ENCODE measurements around the gene UBXN1. TPM values are rescaled to one million over a fixed set of nuclear protein-coding genes. Genes with fewer than 3 reads are reported as not detected.
A peak's percentile ranks its signal among the peaks of the same experiment; 100 is the strongest.

UBXN1 gene
- total RNA-seq, 2 experiments from 2014 or later = 196 to 222 TPM

GRCh38 chr11:62673196-62673525, 5.7 kb downstream of the UBXN1 start:
- ChIA-PET POLR2A (interaction anchor here (0.7 to 6.4 kb wide), 10 partner anchors 8 to 183 kb away, joined by 3 to 94 read pairs (median 10); partner anchors contain the start of genes B3GAT3, C11orf98, CSKMT and EEF1G), CTCF (interaction anchor here (0.7 to 3.0 kb wide), 4 partner anchors 8 to 114 kb away, joined by 3 to 8 read pairs (median 5); partner anchors contain the start of genes C11orf98, CSKMT and TMEM179B)
- no peak for TF ChIP-seq CTCF (IDR thresholded peaks at IDR 0.05)
- no peaks in the 10 kb centered on the region for H3K9me3 Mint-ChIP-seq
- H3K36me3 Mint-ChIP-seq (ENCODE audit: low read depth) = peaks cover 42% of the 10 kb centered on the region
- DNase-seq = no peak
- intact Hi-C loops (cut with DNase I, micrococcal nuclease) = loop anchor here (5.0 kb wide), 3 partner anchors 34 to 81 kb away; partner anchors contain the start of genes BSCL2 (in 2 of the 2), GNG3 (in 2 of the 2), TUT1 (in 2 of the 2) and B3GAT3 (in 1 of the 2)
- peak overlapping the region; percentile 91 for H3K4me3 Mint-ChIP-seq
- H3K27ac ChIP-seq (ENCODE audit: low read depth in 1 of 2, low read length in 2 of 2) = peak overlapping the region in 1 of 2 donors; percentile 83
- H3K4me1 ChIP-seq (ENCODE audit: insufficient read depth, low read length) = peaks cover 57% of the 10 kb centered on the region
- no peak for ATAC-seq (ENCODE audit: poor library complexity)
- no peak overlapping the region for H3K4me3 ChIP-seq (ENCODE audit: low read length)
- H3K27me3 Mint-ChIP-seq = no peaks in the 10 kb centered on the region
- H3K27ac Mint-ChIP-seq = peak overlapping the region; percentile 87
- H3K4me1 Mint-ChIP-seq (ENCODE audit: low read depth) = peaks cover 59% of the 10 kb centered on the region
- no peaks in the 10 kb centered on the region for H3K27me3 ChIP-seq (ENCODE audit: control insufficient read depth in 1 of 2, insufficient read depth in 2 of 2, low read length in 2 of 2)
- H3K9me3 ChIP-seq (ENCODE audit: control insufficient read depth in 1 of 2, insufficient read depth in 1 of 2, low read length in 2 of 2) = no peaks in the 10 kb centered on the region
- peaks cover 38% of the 10 kb centered on the region for H3K36me3 ChIP-seq (ENCODE audit: insufficient read depth, low read length)

GRCh38 chr11:62671608-62672389, 7.1 kb downstream of the UBXN1 start, which contains the start of the genes LBHD1 and UQCC3:
TSS of gene LBHD1 (minus strand) at chr11:62672267. CDS start at chr11:62670031, 2,236 bp downstream.
TSS of gene UQCC3 (plus strand) at chr11:62671673. CDS start at chr11:62671746, 73 bp downstream.
- intact Hi-C loops (cut with DNase I, micrococcal nuclease) = loop anchor here (1.0 to 5.0 kb wide), 5 partner anchors 19 to 79 kb away; partner anchors contain the start of genes BSCL2 (in 2 of the 2), GNG3 (in 2 of the 2), INTS5 (in 2 of the 2) and TUT1 (in 2 of the 2)
- peaks cover 53% of the 10 kb centered on the region for H3K4me1 Mint-ChIP-seq (ENCODE audit: low read depth)

More at GRCh38 chr11:62671608-62672389, 7.1 kb downstream of the UBXN1 start, which contains the start of the genes LBHD1 and UQCC3:
- Mint-ChIP-seq H3K9me3 (no peaks in the 10 kb centered on the region), H3K36me3 (ENCODE audit: low read depth) (peaks cover 38% of the 10 kb centered on the region), H3K27ac (peak within 1 kb of the TSS; percentile 87), H3K4me3 (peak within 1 kb of the TSS; percentile 91), H3K27me3 (no peaks in the 10 kb centered on the region)
- ATAC-seq (ENCODE audit: poor library complexity) = peak; percentile 74
- DNase-seq = peak; percentile 50 to 89 (median 68)
- H3K27ac ChIP-seq (ENCODE audit: low read depth in 1 of 2, low read length in 2 of 2) = peak within 1 kb of the TSS; percentile 72 to 83
- ChIA-PET CTCF (interaction anchor here (0.8 to 3.0 kb wide), 7 partner anchors 9 to 209 kb away, joined by 3 to 8 read pairs (median 4); partner anchors contain the start of genes B3GAT3, INTS5, SLC3A2 and TMEM179B), POLR2A (interaction anchor here (0.6 to 6.4 kb wide), 29 partner anchors 9 to 209 kb away, joined by 3 to 94 read pairs (median 6); partner anchors contain the start of genes B3GAT3, EEF1G, EML3 and GANAB)
- no peaks in the 10 kb centered on the region for H3K27me3 ChIP-seq (ENCODE audit: control insufficient read depth in 1 of 2, insufficient read depth in 2 of 2, low read length in 2 of 2)
- peak within 1 kb of the TSS; percentile 98 for H3K4me3 ChIP-seq (ENCODE audit: low read length)
- H3K9me3 ChIP-seq (ENCODE audit: control insufficient read depth in 1 of 2, insufficient read depth in 1 of 2, low read length in 2 of 2) = no peaks in the 10 kb centered on the region
- no peak for TF ChIP-seq CTCF (IDR thresholded peaks at IDR 0.05)
- peaks cover 31% of the 10 kb centered on the region for H3K36me3 ChIP-seq (ENCODE audit: insufficient read depth, low read length)
- H3K4me1 ChIP-seq (ENCODE audit: insufficient read depth, low read length) = peaks cover 55% of the 10 kb centered on the region
